ENCODE results near the gene KRTAP8-1. TPM values are rescaled to one million over a fixed set of nuclear protein-coding genes. Genes with fewer than 3 reads are reported as not detected.

KRTAP8-1 gene
- total and polyA plus RNA-seq, 2 donors (not counting 3 experiments of a cell fraction or from before 2014, with no cell fraction given): not detected

GRCh38 chr21:30847627-30848500 is 34.8 kb upstream of the KRTAP8-1 start:
- Histone ChIP-seq H3K9me1 (replicated peaks; ENCODE audit: control insufficient read depth, extremely low read depth, insufficient read depth, low read length) (no peaks in the 10 kb centered on the region), H3K9me3 (replicated peaks; ENCODE audit: control insufficient read depth, insufficient read depth, low read length) (no peaks in the 10 kb centered on the region), H3K79me2 (ENCODE audit: control insufficient read depth, insufficient read depth, low read length) (no peaks in the 10 kb centered on the region), H3K4me3 (replicated peaks in 1 of 3; ENCODE audit: insufficient read depth in 1 of 3, low read depth in 1 of 3, low read length in 3 of 3) (no peak overlapping the region), H3K4me1 (ENCODE audit: control insufficient read depth, extremely low read depth, insufficient read depth, low read length) (no peaks in the 10 kb centered on the region), H3K27ac (ENCODE audit: insufficient read depth, low read depth, low read length) (no peak overlapping the region), H4K20me1 (replicated peaks; ENCODE audit: control insufficient read depth, extremely low read depth, insufficient read depth, low read length) (no peaks in the 10 kb centered on the region), H3K27me3 (ENCODE audit: control insufficient read depth in 2 of 2, insufficient read depth in 2 of 2, low read length in 2 of 2) (no peaks in the 10 kb centered on the region), H3K36me3 (ENCODE audit: control insufficient read depth in 2 of 2, extremely low read depth in 1 of 2, insufficient read depth in 2 of 2, low read length in 2 of 2) (no peaks in the 10 kb centered on the region), H3K4me2 (ENCODE audit: insufficient read depth, low read length) (no peak overlapping the region), H3K9ac (replicated peaks; ENCODE audit: extremely low read depth, insufficient read depth, low read length) (no peak overlapping the region), H2AFZ (ENCODE audit: low read depth, low read length) (no peak overlapping the region)
- dilution Hi-C loops (cut with MboI; ENCODE audit: extremely low pct_ligation_motif_present, low sequenced_read_pairs): no loop called here
- ChIA-PET POLR2A (no interaction called here), CTCF (no interaction called here)
- FAIRE-seq (no peak), DNase-seq (ENCODE audit: low read depth, low spot score) (no peak)
- intact Hi-C loops (cut with micrococcal nuclease): no loop called here
- BruUV-seq (replicated peaks): no TSS peak
- TF ChIP-seq FOS (IDR thresholded peaks at IDR 0.05; ENCODE audit: borderline replicate concordance, insufficient read depth, low read length) (no peak), MYC (IDR thresholded peaks at IDR 0.05; ENCODE audit: low read depth, low read length) (no peak), EZH2 (IDR thresholded peaks at IDR 0.05; ENCODE audit: borderline replicate concordance, low read depth, low read length, severe bottlenecking) (no peak), POLR2AphosphoS5 (IDR thresholded peaks at IDR 0.05; ENCODE audit: insufficient read depth, low read depth, low read length) (no peak), GATA2 (IDR thresholded peaks at IDR 0.05; ENCODE audit: insufficient read depth, insufficient read length, low read depth, low read length) (no peak), CTCF (IDR thresholded peaks at IDR 0.05; ENCODE audit: extremely low read depth in 1 of 2, insufficient read depth in 1 of 2, low read depth in 1 of 2, low read length in 2 of 2) (no peak), MAX (IDR thresholded peaks at IDR 0.05; ENCODE audit: insufficient read depth, insufficient read length) (no peak), JUN (IDR thresholded peaks at IDR 0.05; ENCODE audit: borderline replicate concordance, insufficient read depth, insufficient read length, low read depth) (no peak), POLR2A (IDR thresholded peaks at IDR 0.05; ENCODE audit: low read depth, low read length) (no peak)

Measured in endothelial cell of umbilical vein (primary cell).